ENCODE measurements around the gene TACR1.

TACR1 gene

DNA sequence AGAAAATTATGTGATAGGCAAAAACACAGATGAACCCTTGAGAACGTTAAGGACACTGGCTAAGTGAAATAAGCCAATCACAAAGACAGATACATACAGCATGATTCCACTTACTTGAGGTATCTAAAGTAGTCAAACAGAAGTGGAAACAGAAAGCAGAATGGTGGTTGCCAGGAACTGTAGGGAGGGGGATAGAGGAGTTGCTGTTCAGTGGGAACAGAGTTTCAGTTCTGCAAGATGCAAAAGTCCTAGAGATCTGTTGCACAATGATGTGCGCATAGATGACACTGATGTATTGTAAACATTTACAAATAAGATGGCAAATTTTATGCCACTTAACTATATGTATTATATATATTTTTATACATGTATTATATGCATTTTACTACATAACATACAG is 181.2 kb downstream of the TACR1 start:
- no peak overlapping the region for H3K27ac ChIP-seq
- TF ChIP-seq ZFX (IDR thresholded peaks at IDR 0.05; ENCODE audit: borderline replicate concordance) = no peak
- TF ChIP-seq, protein P1, sequence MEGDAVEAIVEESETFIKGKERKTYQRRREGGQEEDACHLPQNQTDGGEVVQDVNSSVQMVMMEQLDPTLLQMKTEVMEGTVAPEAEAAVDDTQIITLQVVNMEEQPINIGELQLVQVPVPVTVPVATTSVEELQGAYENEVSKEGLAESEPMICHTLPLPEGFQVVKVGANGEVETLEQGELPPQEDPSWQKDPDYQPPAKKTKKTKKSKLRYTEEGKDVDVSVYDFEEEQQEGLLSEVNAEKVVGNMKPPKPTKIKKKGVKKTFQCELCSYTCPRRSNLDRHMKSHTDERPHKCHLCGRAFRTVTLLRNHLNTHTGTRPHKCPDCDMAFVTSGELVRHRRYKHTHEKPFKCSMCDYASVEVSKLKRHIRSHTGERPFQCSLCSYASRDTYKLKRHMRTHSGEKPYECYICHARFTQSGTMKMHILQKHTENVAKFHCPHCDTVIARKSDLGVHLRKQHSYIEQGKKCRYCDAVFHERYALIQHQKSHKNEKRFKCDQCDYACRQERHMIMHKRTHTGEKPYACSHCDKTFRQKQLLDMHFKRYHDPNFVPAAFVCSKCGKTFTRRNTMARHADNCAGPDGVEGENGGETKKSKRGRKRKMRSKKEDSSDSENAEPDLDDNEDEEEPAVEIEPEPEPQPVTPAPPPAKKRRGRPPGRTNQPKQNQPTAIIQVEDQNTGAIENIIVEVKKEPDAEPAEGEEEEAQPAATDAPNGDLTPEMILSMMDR (IDR thresholded peaks at IDR 0.05) = no peak

DNA sequence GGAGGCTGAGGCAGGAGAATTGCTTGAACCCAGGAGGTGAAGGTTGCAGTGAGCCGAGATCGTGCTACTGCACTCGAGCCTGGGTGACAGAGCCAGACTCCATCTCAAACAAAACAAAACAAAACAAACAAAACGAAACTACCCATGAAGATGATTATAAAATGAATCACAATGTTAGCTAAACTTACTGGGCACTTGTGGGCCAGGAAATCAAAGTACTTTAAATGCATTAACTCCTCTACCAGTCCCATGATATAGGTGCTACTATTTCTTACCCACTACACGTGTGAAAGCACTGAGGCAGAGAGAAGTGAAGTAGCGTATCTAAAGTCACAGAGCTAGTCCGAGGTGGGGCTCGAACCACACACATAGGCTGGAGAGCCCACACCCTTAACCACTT is 187.2 kb downstream of the TACR1 start:
- no peak overlapping the region for H3K27ac ChIP-seq
- TF ChIP-seq, protein P1 (IDR thresholded peaks at IDR 0.05) = no peak
- TF ChIP-seq ZFX (IDR thresholded peaks at IDR 0.05; ENCODE audit: borderline replicate concordance) = no peak

DNA sequence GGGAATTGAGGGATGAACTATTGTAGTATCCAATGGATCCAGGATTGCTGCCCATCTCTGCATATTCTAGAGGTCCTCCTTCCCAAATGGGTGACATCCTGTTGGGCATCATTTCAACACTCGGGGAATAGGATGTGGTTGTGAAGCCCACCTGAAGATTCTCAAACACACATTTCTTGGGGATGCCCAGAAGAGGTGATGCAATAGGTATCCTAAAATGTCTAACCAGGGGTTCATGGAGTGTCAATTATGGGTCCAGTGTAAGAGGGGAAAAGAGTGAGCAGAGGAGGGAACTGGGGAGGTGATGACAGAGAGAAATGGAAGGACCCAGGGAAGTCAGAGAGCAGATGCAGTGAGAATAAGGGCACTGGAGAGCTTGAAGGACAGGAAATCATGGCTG is 188.7 kb downstream of the TACR1 start:
- TF ChIP-seq, protein P1 (IDR thresholded peaks at IDR 0.05) = no peak
- TF ChIP-seq ZFX (IDR thresholded peaks at IDR 0.05; ENCODE audit: borderline replicate concordance) = no peak

DNA sequence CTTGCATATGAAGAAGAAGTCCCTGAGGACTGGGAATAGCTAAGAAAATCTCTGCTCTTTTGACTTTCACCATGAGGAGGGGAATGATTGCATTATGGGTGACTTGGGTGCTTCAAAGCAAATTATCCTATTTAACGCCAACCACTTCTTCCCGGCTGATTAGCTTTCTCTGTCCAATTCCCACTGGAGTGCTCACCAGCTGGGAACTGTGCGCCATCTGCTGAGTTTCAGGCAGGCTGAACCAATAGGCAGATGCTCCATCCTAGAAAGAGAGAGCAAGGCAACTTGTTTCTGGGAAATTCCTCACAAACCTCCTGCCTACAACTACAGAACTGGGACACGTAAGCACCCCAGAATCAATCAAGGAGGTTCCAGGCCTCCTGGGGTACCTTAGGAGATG is 191.5 kb downstream of the TACR1 start:
- TF ChIP-seq, protein P1 (IDR thresholded peaks at IDR 0.05) = no peak
- no peak for TF ChIP-seq ZFX (IDR thresholded peaks at IDR 0.05; ENCODE audit: borderline replicate concordance)
- H3K27ac ChIP-seq = no peak overlapping the region

More for the DNA sequence above, 188.7 kb downstream of the TACR1 start:
- no peak overlapping the region for H3K27ac ChIP-seq

DNA sequence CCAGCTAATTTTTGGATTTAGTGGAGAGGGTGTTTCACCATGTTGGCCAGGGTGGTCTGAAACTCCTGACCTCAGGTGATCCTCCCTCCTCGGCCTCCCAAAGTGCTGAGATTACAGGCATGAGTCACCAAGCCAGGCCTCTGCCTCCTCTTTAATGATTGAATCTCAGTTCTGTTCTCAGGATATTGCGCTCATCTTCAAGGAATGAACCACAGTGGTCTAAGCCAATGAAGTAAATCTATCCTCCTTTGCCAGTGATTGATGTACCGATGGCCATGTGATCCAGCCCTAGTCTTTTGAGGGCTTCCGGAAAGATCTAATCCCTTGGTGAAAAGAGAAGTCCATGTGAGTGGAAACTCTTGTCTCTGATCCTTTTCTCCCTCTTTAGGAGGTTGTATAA is 192.3 kb downstream of the TACR1 start:
- no peak overlapping the region for H3K27ac ChIP-seq
- no peak for TF ChIP-seq ZFX (IDR thresholded peaks at IDR 0.05; ENCODE audit: borderline replicate concordance)
- TF ChIP-seq, protein P1 (IDR thresholded peaks at IDR 0.05) = no peak

DNA sequence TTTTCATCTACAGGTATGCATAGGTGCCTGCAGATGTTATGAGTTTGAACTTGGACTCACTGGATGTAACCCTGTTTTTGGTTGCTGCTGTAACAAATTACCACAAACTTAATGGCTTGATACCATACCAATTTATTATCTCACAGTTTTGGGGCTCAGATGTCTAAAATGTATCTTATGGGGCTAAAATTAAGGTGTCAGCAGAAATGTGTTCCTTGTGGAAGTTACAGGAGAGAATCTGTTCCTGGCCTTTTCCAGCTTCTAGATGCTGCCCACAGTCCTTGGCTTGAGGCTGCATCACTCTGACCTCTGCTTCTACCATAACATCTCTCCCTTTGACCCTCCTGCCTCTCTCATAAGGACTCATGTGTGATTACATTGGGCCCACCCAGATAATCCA is 193.3 kb downstream of the TACR1 start:
- no peak for TF ChIP-seq ZFX (IDR thresholded peaks at IDR 0.05; ENCODE audit: borderline replicate concordance)
- TF ChIP-seq, protein P1 (IDR thresholded peaks at IDR 0.05) = no peak
- H3K27ac ChIP-seq = no peak overlapping the region

DNA sequence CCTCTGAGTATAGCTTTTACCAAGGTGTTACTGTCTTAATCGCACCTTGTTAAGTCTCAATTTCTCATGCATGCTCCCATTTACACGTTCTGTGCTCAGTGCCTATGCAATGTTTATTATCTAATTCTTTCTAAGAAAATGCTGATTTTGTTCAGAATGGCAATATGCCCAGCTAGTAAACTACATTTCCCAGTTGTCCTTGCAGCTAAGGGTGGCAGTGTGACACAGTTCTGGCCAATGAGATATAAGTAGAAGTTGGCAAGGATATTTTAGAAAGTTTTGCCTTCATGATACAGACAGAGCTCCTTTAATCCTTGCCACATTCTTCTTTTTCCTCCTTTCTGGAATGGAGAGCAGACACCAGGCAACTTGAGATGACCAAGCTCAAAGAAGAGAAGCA is 195.5 kb downstream of the TACR1 start:
- H3K27ac ChIP-seq = no peak overlapping the region
- TF ChIP-seq, protein P1 (IDR thresholded peaks at IDR 0.05) = no peak
- no peak for TF ChIP-seq ZFX (IDR thresholded peaks at IDR 0.05; ENCODE audit: borderline replicate concordance)
